H1 (cell line): Measurements from ENCODE around the gene ANKRD6.
A peak's percentile ranks its signal among the peaks of the same experiment; 100 is the strongest.

Experiments
- EP300 ChIP-seq, 2 experiments: IDR thresholded peaks; 1 replicate in 1 of 2; 2 replicates in 1 of 2; pipeline ENCODE4 v1.6.1; 2011 to 2012; ENCODE audit warnings: low read depth in 2 of 2, low read length in 2 of 2, mild to moderate bottlenecking in 2 of 2, borderline replicate concordance in 1 of 2, inconsistent platforms in 1 of 2, moderate library complexity in 1 of 2
- JUND ChIP-seq: IDR thresholded peaks from 2 replicates; pipeline ENCODE4 v1.6.1; 2011; ENCODE audit warnings: mild to moderate bottlenecking, improper control_type of control experiment, low read length
- POLR2AphosphoS5 ChIP-seq: IDR thresholded peaks from 2 replicates; pipeline ENCODE4 v1.6.1; 2011; ENCODE audit warnings: low read depth, low read length
- RAD21 ChIP-seq, 2 experiments: IDR thresholded peaks in 1 of 2; conservative IDR thresholded peaks in 1 of 2; 2 replicates each; pipeline ENCODE4 v1.6.1; 2011; ENCODE audit warnings: low read depth in 2 of 2, low read length in 2 of 2, improper control_type of control experiment in 1 of 2, inconsistent platforms in 1 of 2, mild to moderate bottlenecking in 1 of 2, moderate library complexity in 1 of 2
- SIN3A ChIP-seq, 2 experiments: IDR thresholded peaks in 1 of 2; conservative IDR thresholded peaks in 1 of 2; 2 replicates each; pipeline ENCODE4 v1.6.1; 2011 to 2012; ENCODE audit warnings: low read length in 2 of 2, improper control_type of control experiment in 1 of 2, low read depth in 1 of 2, mild to moderate bottlenecking in 1 of 2
- SRF ChIP-seq: IDR thresholded peaks from 2 replicates; pipeline ENCODE4 v1.6.1; 2011; ENCODE audit warnings: mild to moderate bottlenecking, low read depth, low read length, moderate library complexity
- TAF1 ChIP-seq: IDR thresholded peaks from 2 replicates; pipeline ENCODE4 v1.6.1; 2011; ENCODE audit warnings: mild to moderate bottlenecking, low read depth, low read length
- TBP ChIP-seq: IDR thresholded peaks from 2 replicates; pipeline ENCODE4 v1.6.1; 2011; ENCODE audit warnings: low read depth, low read length, improper control_type of control experiment
- YY1 ChIP-seq: IDR thresholded peaks from 2 replicates; pipeline ENCODE4 v1.6.1; 2011; ENCODE audit warnings: low read depth, mild to moderate bottlenecking, low read length
- ZNF274 ChIP-seq: IDR thresholded peaks from 2 replicates; pipeline ENCODE4 v1.7.0; 2012; ENCODE audit warnings: low read length, borderline replicate concordance; ENCODE audit errors: extremely low read depth
- TF ChIP-seq, protein P1 (sequence below), 3 experiments: IDR thresholded peaks; 1 replicate in 2 of 3; 2 replicates in 1 of 3; pipeline versions ENCODE4 v1.5.1 to v1.6.1; 2011; ENCODE audit warnings: low read length in 3 of 3, mild to moderate bottlenecking in 3 of 3, inconsistent platforms in 2 of 3, low read depth in 1 of 3, moderate library complexity in 1 of 3; ENCODE audit not compliant: insufficient read depth in 1 of 3; ENCODE audit errors: control extremely low read depth in 1 of 3

GRCh38 chr6:89412071-89413005, 20.6 kb upstream of the ANKRD6 start, which contains the start of gene RRAGD:
- TF ChIP-seq, protein P1, sequence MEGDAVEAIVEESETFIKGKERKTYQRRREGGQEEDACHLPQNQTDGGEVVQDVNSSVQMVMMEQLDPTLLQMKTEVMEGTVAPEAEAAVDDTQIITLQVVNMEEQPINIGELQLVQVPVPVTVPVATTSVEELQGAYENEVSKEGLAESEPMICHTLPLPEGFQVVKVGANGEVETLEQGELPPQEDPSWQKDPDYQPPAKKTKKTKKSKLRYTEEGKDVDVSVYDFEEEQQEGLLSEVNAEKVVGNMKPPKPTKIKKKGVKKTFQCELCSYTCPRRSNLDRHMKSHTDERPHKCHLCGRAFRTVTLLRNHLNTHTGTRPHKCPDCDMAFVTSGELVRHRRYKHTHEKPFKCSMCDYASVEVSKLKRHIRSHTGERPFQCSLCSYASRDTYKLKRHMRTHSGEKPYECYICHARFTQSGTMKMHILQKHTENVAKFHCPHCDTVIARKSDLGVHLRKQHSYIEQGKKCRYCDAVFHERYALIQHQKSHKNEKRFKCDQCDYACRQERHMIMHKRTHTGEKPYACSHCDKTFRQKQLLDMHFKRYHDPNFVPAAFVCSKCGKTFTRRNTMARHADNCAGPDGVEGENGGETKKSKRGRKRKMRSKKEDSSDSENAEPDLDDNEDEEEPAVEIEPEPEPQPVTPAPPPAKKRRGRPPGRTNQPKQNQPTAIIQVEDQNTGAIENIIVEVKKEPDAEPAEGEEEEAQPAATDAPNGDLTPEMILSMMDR (IDR thresholded peaks at IDR 0.05; ENCODE audit: control extremely low read depth in 1 of 3, insufficient read depth in 1 of 3, low read depth in 1 of 3, low read length in 3 of 3), result no peak
- TF ChIP-seq TBP (no peak), YY1 (no peak), SIN3A (conservative IDR thresholded peaks at IDR 0.05 in 1 of 2, IDR thresholded peaks at IDR 0.05 in 1 of 2; ENCODE audit: low read depth in 1 of 2, low read length in 2 of 2) (peak in 1 of 2 experiments; percentile 61; a peak in 1 of 4 replicates), ZNF274 (no peak), POLR2AphosphoS5 (no peak), JUND (no peak), EP300 (IDR thresholded peaks at IDR 0.05; ENCODE audit: borderline replicate concordance in 1 of 2, low read depth in 2 of 2, low read length in 2 of 2) (no peak), SRF (no peak), TAF1 (0 out of 2 replicates have a peak, but pooled peaks have one; percentile 23), RAD21 (IDR thresholded peaks at IDR 0.05 in 1 of 2, conservative IDR thresholded peaks at IDR 0.05 in 1 of 2; ENCODE audit: low read depth in 2 of 2, low read length in 2 of 2) (no peak)
